ENCODE results near the gene SUGP1.

Gene SUGP1

GRCh38 chr19:19232261-19232721 is 88.0 kb downstream of the SUGP1 start:
- no peak for DNase-seq (ENCODE audit: low read depth in 2 of 2)
- TF ChIP-seq, protein P1, sequence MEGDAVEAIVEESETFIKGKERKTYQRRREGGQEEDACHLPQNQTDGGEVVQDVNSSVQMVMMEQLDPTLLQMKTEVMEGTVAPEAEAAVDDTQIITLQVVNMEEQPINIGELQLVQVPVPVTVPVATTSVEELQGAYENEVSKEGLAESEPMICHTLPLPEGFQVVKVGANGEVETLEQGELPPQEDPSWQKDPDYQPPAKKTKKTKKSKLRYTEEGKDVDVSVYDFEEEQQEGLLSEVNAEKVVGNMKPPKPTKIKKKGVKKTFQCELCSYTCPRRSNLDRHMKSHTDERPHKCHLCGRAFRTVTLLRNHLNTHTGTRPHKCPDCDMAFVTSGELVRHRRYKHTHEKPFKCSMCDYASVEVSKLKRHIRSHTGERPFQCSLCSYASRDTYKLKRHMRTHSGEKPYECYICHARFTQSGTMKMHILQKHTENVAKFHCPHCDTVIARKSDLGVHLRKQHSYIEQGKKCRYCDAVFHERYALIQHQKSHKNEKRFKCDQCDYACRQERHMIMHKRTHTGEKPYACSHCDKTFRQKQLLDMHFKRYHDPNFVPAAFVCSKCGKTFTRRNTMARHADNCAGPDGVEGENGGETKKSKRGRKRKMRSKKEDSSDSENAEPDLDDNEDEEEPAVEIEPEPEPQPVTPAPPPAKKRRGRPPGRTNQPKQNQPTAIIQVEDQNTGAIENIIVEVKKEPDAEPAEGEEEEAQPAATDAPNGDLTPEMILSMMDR (IDR thresholded peaks at IDR 0.05; ENCODE audit: low read depth, low read length) = no peak
- no peak overlapping the region for H3K4me3 ChIP-seq (replicated peaks in 1 of 2; ENCODE audit: low read depth in 2 of 2, low read length in 2 of 2)

GRCh38 chr19:19230999-19231398 is 89.3 kb downstream of the SUGP1 start:
- no peak for DNase-seq (ENCODE audit: low read depth in 2 of 2)
- TF ChIP-seq, protein P1 (IDR thresholded peaks at IDR 0.05; ENCODE audit: low read depth, low read length) = no peak
- H3K4me3 ChIP-seq (replicated peaks in 1 of 2; ENCODE audit: low read depth in 2 of 2, low read length in 2 of 2) = no peak overlapping the region

GRCh38 chr19:19229701-19230100 is 90.6 kb downstream of the SUGP1 start:
- TF ChIP-seq, protein P1 (IDR thresholded peaks at IDR 0.05; ENCODE audit: low read depth, low read length) = no peak
- H3K4me3 ChIP-seq (replicated peaks in 1 of 2; ENCODE audit: low read depth in 2 of 2, low read length in 2 of 2) = no peak overlapping the region
- DNase-seq (ENCODE audit: low read depth in 2 of 2) = no peak

- TF ChIP-seq, protein P1 (IDR thresholded peaks at IDR 0.05; ENCODE audit: low read depth, low read length) = no peak
- H3K4me3 ChIP-seq (replicated peaks in 1 of 2; ENCODE audit: low read depth in 2 of 2, low read length in 2 of 2) = no peak overlapping the region
- no peak for DNase-seq (ENCODE audit: low read depth in 2 of 2)
These were observed 93.1 kb downstream of the SUGP1 start for GRCh38 chr19:19227217-19227616.

- no peak for DNase-seq (ENCODE audit: low read depth in 2 of 2)
- TF ChIP-seq, protein P1 (IDR thresholded peaks at IDR 0.05; ENCODE audit: low read depth, low read length) = no peak
- H3K4me3 ChIP-seq (replicated peaks in 1 of 2; ENCODE audit: low read depth in 2 of 2, low read length in 2 of 2) = no peak overlapping the region
These were observed 93.6 kb downstream of the SUGP1 start for GRCh38 chr19:19226663-19227062.

GRCh38 chr19:19226204-19226603 is 94.1 kb downstream of the SUGP1 start:
- no peak for DNase-seq (ENCODE audit: low read depth in 2 of 2)
- H3K4me3 ChIP-seq (replicated peaks in 1 of 2; ENCODE audit: low read depth in 2 of 2, low read length in 2 of 2) = no peak overlapping the region
- TF ChIP-seq, protein P1 (IDR thresholded peaks at IDR 0.05; ENCODE audit: low read depth, low read length) = no peak
